GM12873 (cell line): ENCODE results near the gene ETV6.

Source experiments
- CTCF ChIP-seq: IDR thresholded peaks from 2 replicates; pipeline ENCODE4 v1.5.1; 2012; ENCODE audit warnings: low read depth, mild to moderate bottlenecking, moderate library complexity, low read length, control low read depth; ENCODE audit not compliant: insufficient read depth; ENCODE audit errors: missing control alignments

Gene ETV6

GRCh38 chr12:11777962-11778361 lies 128.5 kb downstream of the ETV6 start:
- no peak for TF ChIP-seq CTCF

GRCh38 chr12:11778713-11779685 lies 129.5 kb downstream of the ETV6 start:
- TF ChIP-seq CTCF, result no peak

- TF ChIP-seq CTCF, result no peak
Measured at GRCh38 chr12:11780521-11781101, 131.1 kb downstream of the ETV6 start.

- no peak for TF ChIP-seq CTCF
Measured at GRCh38 chr12:11782914-11783420, 133.5 kb downstream of the ETV6 start.

- TF ChIP-seq CTCF, result no peak
Measured at GRCh38 chr12:11785712-11786111, 136.2 kb downstream of the ETV6 start.

GRCh38 chr12:11786638-11787365 lies 137.3 kb downstream of the ETV6 start:
- TF ChIP-seq CTCF, result no peak

GRCh38 chr12:11787437-11787836 lies 138.0 kb downstream of the ETV6 start:
- no peak for TF ChIP-seq CTCF
